Activated T-cell treated with anti-CD3 and anti-CD28 coated beads for 4 hours (primary cell): Measurements from ENCODE around the gene POLE.

ENCODE experiments used
- DNase-seq: peaks from one replicate; pipeline ENCODE4 v3.0.0-alpha.2; 2020

POLE gene

DNA sequence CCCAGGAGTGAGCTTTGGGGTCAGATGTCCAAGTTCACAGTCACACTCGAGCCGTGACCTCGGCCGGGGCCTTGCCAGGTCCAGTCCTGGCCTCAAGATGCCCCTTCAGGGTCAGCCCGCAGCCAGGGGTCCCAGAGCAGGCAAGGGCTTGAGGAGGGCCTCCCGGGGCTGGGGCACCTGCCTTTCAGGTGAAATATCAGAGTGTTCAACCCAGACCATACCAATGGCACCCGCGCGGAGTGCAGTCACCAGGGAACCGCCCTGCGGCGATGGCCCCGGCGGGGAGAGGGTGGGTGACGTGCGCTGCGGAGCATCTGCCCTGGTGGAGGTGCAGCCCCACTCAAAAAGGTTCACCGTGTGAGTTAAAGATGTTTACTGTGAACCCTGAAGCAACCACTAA lies 93.6 kb downstream of the POLE start:
- no peak for DNase-seq

DNA sequence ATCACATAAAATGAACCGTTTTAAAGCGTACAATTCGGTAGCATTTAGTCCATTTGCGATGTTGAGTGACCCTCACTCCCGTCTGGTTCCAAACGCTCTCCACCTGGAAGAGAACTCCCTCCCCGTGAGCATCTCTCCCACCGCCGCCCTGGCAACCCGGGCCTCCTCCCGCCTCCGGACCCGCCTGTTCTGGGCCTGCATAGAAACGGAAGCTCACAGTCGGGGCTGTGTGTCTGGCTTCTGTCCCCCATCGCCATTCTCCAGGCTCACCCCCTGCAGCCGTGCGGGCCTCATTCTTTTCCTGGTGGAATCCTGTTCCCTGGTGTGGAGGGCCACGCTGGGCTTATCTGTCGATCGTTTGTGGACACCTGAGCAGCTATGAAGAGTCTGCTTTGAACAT lies 94.1 kb downstream of the POLE start:
- no peak for DNase-seq

DNA sequence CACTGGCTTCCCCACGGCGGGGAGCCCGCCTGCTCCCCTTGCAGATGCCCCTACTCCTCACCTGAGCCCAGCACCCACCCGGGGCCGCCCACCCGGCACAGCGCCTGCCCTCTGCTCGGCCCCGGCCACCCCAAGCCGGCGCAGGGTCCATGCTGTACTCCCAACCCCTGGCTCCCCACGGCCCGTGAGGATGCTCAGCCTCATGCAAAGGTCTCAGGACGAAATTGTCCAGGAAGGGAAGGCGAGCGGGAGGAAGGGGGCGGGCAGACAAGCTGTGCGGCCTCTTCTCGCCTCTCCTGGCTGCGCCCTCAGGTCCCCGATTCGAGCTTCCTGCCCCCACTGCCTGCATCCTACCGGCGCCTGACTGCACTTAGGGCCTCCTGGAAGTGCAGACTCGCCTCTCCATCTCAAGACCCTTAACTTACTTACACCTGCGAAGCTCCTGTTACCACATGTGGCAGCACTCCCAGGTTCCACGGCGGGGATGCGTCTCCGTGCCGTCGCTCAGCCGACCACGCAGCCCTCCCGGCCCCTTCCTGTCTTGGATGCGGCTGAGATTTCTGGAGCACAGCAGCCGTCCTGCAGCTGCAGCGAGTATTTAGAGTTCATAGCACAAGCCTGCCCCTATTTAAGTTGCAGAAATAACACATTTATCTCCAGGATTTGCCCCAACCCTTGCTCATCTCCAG lies 94.7 kb downstream of the POLE start:
- no peak for DNase-seq

DNA sequence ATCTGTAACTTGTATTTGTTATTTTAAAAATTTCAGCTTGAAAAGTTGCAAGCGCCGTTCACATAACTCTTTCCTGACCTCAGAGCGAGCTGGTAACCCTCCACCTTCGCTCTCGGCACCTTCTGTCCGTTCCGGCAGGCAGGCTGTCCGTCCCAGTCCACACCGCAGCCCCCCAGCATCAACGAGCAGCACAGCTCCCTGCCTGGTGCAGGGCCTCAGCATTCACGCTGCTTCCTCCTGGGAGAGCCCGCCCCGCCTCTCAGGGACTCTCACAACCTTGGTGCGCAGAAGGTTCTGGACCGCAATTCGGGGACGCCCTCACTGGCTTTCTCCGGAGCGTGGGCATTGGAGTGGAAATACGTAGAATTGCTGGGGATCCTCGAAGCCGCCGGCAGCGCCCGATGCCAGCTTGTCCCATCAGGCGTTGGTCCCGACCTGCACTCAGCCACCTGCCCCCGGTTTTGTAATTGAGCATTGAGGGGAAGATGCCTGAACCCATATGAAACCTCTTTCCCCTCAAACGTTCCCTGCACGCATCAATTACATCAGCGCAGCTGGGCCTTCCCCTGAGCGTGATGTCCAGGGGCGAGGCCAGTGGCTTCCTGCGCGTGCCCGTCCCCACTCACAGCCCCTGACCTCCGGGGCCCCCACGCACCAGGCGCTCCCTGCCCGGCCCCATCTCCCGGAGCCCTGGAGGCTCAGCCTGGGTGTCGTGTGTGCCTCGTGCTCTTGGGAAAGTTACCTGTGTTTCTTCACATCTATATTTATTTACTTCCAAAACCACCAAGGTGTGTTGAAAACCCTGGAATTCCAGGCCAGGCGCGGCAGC lies 95.8 kb downstream of the POLE start:
- no peak for DNase-seq

DNA sequence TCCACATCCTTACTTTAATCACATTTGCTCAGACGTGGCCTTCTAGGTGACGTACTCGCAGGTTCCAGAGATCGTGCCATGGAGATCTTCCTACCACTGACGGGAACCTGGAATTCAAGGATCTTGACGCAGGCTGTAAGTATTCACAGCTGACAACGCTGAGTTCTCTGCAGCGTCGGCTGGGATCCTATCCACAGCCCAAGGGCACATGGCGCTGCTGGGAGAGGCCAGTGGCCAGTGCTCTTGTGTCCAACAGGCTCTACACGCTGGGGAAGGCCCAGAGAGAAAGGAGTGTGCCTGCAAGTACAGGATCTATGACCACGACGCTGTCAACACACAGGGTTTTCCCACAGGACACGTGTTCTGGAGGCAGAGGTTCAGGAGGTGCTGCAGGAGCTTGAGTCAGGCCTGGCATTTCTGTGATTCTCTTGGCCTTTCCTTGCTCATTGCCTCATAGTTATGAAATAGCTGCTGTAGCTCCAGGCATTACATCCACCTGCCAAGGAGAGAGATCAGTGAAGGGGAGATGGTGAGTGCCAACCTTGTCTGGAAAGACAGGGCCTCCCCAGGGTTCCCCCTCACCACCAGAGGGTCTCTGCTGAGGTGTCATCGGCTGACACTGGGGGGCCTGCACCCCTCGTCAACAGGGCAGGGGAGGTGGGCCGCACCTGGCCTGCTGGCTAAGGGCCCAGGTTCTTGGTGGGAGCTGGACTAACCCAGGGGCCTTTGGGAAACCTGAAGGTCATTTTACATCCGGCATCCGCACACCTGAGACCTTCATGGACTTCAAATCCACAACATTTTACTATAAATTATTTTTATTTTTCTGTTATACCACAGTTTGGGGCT lies 98.1 kb downstream of the POLE start:
- no peak for DNase-seq

DNA sequence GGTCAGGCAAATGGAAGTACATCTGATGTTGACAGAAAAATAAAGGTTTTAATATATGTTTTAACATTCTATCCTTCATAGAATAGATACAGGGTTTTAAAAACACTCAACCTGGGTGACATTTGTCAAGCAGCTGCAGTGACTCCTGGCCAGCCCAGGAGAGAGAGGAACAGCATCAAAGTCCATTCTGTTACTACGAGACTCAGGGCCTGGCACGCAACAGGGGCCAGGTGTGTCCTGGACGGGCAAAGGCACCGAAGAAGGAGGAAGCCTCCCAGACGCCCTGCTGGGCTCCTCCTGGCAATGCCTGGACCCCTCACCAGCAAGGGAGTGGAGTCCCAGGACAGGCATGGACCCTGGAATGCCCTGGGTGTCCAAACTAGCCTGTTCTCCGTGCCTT lies 98.8 kb downstream of the POLE start:
- no peak for DNase-seq

DNA sequence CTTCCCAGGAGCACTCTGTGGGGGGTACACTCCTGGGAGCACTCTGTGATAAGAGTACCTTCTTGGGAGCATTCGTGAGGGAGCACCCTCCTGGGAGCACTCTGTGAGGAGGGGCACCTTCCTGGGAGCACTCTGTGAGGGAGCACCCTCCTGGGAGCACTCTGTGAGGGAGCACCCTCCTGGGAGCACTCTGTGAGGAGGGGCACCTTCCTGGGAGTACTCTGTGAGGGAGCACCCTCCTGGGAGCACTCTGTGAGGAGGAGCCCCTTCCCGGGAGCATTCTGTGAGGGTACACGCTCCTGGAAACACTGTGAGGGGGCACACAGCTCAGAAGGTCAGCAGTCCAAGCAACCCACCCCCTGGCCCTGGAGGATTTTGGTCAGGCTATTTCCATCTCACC lies 99.4 kb downstream of the POLE start:
- DNase-seq = no peak

DNA sequence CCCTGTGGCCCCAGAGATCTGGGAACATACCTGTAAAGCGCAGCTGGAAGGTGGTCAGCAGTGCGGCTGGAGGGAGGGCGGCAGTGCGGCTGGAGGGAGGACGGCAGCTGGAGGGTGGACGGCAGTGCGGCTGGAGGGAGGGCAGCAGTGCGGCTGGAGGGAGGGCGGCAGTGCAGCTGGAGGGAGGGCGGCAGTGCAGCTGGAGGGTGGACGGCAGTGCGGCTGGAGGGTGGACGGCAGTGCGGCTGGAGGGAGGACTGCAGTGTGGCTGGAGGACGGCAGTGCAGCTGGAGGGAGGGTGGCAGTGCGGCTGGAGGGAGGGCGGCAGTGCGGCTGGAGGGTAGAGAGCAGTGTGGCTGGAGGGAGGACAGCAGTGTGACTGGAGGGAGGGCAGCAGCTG lies 100.2 kb downstream of the POLE start:
- no peak for DNase-seq

DNA sequence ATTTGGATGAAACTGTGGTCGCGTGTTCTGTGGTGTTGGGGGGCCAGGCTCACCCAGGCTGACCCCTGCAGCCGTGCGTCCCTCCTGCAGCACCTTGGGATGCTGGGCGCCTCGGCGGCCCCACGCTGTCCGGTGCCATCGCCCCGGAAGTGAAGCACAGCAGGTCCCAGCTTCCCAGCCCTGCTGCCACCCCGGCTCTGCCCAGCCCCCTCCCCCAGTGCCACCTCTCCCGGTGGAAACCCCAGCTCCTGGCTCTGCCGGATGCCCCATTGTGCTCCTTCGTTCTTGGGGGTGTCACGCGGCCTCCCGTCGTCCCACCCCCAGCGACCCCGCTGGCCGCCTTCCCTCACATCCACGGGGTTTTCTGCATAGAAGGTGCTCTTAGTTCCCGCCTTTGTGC lies 102.0 kb downstream of the POLE start:
- DNase-seq = no peak

DNA sequence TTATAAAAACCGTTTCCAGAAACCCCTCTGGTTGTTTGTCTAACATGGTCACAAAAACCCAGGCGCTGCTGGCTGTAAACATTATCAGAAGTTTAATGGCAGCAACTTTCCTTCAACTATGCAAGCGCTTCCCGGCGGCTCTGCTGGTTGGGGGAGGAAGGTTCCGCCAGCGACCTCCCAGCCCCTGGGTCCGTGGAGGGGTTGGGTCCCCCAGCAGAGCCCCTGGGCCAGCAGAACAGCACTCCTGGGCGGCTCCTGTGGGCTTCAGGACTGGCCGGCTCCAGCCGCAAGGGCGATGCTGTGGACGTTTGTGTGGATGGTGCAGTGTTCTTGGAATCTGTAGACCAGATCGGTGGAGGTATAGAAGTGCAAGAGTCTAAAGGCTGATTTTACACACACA lies 102.7 kb downstream of the POLE start:
- no peak for DNase-seq

DNA sequence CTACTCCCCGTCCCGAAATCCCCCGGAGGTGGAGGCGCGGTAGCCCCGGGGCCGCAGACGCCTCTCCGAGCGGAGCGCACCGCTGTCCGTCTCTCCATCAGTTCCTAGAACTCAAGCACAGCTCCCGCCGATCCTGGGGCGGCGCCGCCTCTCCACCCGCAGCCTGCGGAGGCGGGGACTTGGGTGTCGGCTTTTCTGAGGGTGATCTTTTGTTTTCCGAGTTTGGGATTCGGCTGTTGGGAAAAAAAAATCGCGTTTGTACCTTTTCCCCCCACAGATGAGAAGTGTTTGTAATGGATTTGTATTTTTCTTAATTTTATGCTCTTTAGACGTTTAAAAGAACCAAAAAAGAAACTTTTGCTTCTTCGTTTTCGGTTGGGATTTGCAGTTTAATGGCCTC lies 103.4 kb downstream of the POLE start:
- DNase-seq = no peak

DNA sequence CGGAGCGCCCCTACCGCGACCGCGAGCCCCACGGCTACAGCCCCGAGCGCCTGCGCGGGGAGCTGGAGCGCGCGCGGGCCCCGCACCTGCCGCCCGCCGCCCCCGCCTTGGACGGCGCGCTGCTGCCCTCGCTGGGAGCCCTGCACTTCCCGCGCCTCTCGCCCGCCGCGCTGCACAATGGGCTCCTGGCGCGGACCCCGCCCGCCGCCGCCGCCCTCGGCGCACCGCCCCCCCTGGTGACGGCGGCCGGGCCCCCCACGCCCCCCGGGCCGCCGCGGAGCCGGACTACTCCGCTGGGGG lies 103.8 kb downstream of the POLE start:
- DNase-seq = no peak

DNA sequence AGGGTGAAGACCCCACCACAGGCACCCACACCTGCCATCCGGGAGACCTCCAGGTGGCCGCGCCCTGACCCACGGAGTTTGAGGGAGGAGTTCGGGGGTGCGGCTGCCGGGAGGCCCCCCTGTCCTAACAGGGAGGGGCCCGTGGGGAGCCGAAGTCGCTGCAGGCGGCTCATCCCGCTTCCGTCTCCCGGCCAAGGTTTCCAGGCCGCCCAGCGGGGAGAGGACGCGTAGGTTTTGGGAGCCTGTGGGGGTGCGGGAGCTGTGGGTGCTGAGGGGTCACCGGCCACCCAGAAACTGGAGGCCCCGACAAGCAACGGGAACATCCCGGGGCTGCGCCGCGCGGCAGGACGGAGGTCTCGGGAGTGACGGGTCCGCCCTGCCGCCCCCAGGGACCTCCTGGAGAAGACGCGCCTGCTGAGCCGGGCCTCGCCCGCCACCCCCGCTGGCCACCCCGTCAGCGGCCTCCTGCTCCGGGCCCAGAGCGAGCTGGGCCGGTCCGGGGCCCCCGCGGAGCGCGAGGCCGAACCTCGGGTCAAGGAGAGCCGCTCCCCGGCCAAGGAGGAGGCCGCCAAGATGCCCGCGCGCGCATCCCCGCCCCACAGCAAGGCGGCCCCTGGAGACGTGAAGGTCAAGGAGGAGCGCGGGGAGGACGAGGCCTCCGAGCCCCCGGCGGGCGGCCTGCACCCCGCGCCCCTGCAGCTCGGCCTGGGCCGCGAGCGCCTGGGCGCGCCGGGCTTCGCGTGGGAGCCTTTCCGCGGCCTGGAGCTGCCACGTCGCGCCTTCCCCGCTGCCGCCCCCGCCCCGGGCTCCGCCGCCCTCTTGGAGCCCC lies 104.3 kb downstream of the POLE start:
- no peak for DNase-seq

DNA sequence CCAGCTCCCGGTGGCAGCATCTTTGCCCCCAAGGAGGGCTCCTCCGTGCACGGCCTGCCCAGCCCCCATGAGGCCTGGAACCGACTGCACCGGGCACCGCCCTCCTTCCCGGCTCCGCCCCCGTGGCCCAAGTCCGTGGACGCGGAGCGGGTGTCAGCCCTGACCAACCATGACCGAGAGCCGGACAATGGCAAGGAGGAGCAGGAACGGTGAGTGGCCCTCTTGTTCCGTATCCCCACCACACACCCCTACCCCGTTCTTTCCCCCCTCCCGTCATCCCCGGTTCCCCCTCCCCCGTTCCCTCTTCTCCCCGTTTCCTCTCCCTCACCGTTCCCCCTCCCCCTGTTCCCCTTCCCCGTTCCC lies 105.1 kb downstream of the POLE start:
- DNase-seq = no peak

DNA sequence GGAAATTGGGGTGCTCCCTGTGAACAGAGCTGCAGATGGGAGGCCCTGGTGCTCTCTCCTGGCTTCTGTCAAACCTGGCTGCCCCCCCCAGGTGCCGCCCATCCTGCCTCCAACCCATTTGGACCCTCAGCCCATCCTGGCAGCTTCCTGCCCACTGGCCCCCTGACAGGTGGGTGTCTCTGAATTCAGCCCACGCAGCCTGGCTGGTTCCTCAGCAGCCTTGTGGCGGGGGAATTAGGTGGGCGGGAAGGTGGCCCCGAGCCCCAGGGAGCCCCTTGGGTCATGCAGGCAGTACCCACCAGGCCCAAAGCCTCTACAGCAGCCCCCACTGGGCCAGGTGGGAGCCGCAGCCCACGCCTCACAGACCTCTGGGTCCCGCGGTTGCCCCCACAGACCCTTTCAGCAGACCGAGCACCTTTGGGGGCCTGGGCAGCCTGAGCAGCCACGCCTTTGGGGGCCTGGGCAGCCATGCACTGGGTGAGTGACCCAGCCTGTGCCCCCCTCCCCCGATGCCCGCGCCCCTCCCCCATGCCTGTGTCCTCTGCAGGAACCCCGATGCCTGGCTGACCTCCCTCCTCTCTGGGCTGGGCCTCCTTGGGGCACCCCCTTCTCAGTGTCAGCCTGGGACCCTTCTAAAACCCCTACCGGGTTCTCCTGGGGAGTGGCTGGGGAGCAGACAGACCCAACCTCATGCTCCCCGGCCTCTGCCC lies 105.6 kb downstream of the POLE start:
- DNase-seq = no peak

DNA sequence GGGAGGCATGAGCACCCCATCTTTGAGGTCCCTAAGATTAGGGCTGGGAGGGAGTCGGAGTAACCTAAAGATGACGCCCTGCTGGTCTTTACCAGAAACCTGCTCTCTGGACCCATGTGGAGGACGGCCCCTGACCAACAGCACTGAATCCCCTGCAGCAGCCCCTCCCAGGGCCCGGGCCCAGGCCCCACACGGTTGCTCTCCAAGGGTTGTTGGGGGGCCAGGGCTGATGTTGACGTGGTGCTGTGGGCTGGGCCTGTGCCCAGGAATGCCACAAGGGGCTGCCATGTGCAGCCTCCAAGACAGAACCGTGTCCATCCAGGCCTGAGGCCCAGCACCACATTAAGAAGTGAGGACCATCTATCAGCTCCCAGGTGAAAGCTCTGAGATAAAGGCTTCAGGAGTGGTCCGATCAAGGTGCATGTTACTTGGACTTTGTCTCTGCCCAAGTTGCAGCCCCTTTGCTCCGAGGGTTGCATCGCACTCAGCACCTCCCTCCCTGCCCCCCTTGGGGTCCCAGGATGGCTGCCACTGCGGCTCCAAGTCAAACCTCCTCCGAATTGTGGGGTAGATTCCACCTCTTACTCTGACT lies 106.3 kb downstream of the POLE start:
- no peak for DNase-seq

DNA sequence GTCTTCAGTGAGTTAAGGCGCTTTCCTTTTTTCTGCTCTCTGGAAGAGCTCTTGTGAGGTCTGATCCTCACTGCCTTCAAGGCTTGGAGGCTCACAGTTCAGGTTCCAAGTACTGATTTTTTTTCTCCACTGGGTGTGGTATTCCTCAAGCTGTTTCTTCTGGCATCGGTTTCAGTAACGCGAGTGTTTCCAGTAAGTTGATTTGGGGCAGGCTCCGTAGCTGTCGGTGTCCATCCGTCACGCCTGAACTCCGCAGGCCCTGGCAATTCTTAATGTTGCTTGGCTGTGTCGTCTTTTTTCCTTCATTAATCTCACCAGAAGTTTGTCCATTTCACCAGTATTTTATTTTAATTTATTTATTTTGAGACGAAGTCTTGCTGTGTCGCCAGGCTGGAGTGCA lies 107.4 kb downstream of the POLE start:
- no peak for DNase-seq

DNA sequence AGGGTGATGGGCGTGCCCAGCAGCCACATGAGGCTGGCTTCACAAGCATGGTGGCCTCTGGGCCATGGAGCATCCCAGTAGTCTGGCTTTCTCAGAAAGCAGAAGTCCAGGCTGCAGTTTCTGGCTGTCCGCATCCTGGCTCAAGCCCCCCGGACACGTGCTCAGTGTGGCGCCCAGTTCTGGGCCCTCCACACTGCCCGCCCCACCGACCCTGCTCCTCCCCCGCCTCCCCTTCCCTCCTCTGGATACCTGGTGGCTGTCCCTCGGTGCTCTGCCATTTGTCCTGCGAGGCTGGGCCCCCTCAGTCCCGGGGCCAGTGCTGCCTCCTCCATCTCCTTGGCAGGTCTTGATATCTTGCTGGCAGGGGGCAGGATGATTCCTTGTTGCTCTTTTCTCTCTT lies 108.3 kb downstream of the POLE start:
- DNase-seq = no peak

DNA sequence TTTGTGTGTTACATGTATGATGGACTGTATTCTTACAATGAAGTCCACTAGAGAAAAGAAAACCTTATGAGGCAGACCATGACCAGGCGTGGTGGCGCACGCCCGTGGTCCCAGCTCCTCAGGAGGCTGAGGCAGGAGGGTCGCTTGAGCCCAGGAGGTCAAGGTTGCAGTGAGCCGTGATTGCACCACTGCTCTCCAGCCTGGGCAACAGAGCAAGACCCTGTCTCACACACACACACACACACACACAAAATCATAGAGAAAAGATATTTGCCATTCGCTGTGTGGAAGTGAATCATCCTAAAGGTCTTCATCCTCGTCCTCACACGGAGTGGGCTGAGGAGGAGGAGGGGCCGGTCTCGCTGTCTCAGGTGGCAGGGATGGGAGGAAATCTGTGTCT lies 109.0 kb downstream of the POLE start:
- DNase-seq = no peak

DNA sequence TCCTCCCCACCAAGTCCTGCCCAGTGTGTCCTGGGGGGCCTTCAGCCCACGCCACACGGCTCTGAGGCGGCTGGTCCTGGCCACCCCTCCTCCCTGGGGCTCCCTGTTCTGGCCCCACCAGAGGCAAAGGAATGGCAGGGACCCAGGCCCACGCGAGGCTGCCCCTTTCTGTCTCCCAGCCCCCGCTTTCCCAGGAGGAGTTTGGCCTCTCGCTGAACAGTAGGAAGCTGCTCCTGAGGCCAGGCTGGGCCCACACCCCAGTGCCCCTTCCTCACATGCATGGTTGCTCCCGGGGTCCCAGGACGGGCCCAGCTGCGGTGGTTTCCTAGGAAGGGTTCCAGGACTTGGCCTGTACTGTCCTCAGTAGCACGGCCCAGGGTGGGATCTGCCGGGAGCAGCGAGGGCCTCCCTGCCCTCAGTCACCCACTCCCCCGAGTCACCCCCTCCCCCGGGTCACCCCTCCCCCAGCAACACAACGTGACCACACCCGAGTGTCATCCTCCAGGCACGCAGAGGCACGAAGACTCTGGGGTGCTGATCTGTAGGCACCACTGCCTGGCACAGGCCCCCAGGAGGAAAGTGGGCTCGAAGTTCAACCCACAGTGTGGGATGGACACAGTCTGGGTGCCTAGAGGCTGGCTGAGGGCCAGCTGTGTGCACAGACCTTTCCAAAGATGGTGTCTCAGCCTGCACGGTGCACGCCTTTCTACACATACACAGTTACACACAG lies 109.8 kb downstream of the POLE start:
- DNase-seq = no peak

DNA sequence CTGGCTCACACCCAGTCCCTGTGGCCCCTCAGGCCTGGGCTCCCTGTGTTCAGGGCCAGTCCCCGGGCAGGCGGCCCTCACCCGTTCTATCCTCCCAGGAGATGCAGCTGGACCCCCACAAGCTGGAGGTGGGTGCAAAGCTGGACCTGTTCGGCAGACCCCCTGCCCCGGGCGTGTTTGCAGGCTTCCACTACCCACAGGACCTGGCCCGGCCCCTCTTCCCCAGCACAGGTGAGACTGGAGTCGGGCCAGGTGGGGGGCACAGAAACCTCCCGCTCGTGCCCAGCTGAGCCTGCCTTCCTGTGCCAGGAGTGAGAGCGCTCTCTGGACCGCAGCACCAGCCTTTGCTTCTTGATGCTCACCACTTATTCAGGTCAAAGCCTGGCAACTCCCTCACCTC lies 110.4 kb downstream of the POLE start:
- DNase-seq = no peak
